ENCODE data around the gene TMEM158.
A peak's percentile ranks its signal among the peaks of the same experiment; 100 is the strongest.

TMEM158 gene

DNA sequence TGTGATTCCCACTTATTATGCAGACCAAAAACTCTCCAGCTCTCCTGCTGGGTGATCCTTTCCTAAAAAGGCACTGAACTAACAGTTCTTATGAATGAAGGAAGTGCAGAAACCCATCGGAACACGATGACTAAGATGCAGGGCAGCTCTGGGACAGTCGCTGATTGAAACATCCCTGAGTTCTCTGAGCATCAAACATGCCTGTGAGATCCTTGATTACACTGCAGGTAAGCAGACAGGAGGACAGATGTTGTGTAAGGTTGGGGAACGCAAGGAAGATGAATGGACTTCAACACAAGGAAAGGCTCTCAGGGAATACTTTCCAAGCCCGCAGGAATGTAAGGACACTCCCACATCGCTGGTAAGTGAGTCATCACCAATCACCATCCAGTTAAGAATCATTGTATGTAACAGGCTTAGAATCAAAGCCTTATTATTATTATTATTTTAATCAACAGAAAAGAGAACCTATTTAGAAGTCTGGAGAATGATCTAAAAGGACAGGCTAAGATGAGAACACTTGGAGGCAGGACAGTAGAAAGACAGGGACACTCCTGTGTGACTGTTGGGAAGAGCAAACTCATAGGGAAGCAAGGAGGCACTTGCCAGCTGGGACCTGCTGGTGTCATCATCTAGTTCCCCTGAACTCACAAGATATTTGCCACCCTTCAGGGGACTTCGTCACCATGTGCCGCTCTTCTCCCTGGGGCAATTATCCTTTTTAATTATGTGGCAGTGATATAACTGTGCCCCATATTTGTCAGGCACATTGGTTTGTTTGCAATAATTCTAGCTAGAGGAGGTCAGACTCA, 26.0 kb downstream of the TMEM158 start:
- peak; percentile 95 for DNase-seq (ENCODE audit: low spot score)

GRCh38 chr3:45198264-45199260, 27.5 kb downstream of the TMEM158 start:
- DNase-seq (ENCODE audit: low spot score): no peak

GRCh38 chr3:45194791-45195190, 31.3 kb downstream of the TMEM158 start:
- DNase-seq (ENCODE audit: low spot score): no peak

GRCh38 chr3:45191924-45192417, 34.1 kb downstream of the TMEM158 start:
- DNase-seq (ENCODE audit: low spot score): no peak

GRCh38 chr3:45191424-45191823, 34.7 kb downstream of the TMEM158 start:
- no peak for DNase-seq (ENCODE audit: low spot score)

DNA sequence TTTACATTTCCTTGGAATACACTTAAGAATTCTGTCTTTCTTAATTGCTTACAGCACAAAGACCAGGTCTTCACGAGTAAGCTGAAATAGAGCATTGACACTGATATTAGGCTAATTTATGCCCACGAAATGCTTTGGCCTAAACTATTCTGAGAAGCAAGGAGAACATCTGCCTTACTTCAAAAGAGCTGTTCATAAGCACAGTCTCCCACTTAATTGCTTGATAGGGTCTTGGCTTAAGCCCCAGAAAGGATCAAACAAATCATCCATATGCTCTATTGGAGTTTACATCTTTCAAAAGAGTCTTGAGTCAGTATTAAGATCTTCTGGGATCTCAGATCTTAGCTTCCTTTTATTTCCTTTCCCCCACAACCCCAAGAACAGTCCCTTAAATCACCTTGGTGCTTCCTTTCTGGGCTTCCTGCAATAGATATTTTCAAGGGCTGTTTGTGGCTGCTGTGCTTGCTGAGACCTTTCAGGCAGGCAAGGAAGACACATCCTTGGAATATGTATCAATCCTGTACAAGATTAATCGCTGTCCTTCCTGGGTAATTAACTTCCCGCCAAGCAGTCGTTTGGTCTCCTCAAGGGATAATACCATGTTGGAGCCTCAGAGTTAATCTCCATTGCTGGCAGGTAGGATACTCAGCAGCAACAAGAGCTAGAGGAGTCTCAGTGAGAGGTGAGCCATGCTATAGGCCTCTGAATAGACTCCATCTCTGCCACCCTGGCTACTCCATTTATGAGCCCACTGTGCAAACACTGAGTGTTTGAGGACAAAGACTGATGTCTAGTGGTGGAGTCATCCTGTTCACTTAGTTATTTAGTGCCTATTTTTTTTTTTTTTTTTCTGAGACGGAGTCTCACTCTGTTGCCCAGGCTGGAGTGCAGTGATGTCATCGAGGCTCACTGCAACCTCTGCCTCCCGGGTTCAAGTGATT, 37.1 kb downstream of the TMEM158 start:
- DNase-seq (ENCODE audit: low spot score): no peak

GRCh38 chr3:45187694-45188141, 38.4 kb downstream of the TMEM158 start:
- DNase-seq (ENCODE audit: low spot score): no peak

DNA sequence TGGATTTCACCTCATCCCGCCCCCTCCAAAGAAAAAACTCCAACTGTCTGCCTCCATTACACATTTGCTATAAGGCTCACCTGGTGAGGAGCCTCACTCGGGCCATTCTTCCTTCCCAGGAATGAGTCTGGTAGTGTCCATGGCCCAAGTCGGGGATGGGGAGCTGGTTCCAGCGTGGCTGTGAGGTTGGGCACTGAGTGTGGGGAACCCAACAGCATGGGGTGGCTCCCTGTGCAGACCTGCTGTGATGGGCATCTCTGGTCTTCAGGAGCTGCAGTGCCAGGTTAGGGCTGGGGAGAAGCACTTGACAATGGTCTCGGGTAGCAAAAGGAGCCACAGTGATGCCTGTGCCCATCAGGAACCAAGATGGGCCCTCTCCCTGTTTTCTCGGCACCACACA, 39.2 kb downstream of the TMEM158 start:
- DNase-seq (ENCODE audit: low spot score): no peak

- no peak for DNase-seq (ENCODE audit: low spot score)
Measured at GRCh38 chr3:45185461-45185860, 40.6 kb downstream of the TMEM158 start.

DNA sequence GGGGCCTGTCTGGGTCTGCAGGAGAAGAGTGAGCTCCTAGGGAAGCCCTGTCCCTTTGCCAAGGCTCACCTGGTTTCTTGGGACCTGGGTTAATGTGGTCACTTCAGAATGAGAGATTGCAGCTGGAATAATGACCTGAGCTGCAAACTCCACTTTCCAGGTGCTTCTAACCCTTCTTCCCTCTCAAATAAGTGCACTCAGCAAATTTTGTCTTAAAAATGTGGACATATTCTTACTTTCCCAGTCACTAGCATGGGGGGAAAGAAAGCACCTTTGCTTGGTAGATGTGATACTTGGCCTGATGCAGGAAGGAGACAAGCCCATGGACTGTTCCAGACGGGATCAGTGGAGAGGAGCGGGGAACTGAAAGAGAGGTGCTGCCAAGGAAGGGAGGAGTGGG, 41.0 kb downstream of the TMEM158 start:
- no peak for DNase-seq (ENCODE audit: low spot score)

DNA sequence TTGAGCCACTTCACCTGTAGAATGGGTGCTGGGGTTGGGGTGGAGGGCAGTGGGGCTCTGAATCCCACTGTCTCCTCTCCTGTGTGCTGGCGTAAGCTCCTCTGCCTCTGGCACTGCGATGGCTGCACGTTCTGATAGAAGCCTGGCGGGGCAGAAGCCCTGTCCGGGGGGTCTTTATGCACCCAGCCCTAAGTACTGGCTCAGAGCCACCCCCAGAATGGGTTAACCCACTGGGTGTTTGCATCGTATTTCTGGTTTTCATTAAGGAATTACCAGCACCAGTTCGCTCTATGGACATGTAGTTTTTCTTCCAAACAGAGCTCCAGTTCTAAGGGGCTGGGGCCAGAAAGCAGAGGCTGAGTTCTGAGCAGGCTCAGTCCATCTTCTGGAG, 42.2 kb downstream of the TMEM158 start:
- no peak for DNase-seq (ENCODE audit: low spot score)

DNA sequence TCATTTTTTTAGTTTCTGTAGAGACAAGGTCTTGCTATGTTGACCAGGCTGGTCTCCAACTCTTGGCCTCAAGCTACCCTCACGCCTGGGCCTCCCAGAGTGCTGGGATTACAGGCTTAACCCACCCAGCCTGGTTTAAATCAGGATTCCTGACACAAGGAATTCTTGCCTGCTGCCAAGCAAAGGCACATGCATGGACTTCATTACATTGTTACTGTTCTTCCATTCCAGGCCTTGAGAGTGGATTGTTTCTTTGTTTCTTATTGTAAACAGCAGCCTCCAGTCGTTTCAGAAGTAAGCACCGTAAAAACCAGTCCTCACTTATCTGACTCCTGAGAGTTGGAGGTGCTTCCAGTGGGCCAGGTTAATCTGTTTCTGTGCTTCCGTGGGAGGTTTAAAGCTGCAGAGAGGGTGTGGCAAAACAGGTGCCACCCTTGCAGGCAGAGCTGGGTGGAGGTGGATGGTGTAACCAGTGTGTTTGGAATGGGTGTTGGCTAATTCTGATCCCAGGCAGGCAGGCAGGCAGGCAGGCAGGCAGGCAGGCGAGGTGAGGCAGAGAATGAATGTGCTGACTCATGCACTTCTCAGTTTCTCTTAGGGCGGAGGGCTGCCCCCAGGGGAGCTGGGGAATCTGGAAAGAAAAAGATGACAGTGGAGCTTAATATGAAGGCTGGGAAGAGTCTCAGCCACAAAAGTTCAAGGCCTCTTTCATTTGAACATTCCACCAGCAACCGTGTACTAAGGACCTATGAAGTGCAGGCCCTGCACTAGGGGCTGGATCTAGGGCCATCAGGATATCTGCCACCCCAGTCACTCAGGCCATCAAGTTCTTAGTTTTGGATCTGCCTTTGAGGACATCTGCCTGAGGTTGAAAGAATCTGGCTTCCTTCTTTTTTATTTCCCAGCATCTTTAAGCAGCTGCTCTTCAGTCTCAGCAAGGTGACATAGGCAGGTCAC, 42.9 kb downstream of the TMEM158 start:
- DNase-seq (ENCODE audit: low spot score): peak; percentile 57

DNA sequence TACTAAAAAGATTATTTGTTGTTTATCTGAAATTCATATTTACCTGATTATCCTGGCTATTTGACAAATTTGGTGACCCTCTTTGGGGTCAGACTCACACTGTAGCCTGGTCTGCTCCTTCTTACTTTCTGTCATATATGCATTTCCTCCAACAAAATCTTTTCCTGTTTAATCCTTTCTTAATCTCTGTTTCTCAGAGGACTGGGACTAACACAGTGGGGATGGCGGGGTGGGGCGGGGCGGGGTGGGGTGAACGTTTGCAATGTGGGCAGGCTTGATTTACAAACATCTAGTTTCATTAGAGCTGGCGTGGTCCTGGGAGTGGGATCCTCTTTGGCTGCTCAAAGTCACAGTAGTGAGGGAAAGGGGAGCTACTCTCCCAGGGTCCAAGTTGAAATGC, 44.6 kb downstream of the TMEM158 start:
- no peak for DNase-seq (ENCODE audit: low spot score)

DNA sequence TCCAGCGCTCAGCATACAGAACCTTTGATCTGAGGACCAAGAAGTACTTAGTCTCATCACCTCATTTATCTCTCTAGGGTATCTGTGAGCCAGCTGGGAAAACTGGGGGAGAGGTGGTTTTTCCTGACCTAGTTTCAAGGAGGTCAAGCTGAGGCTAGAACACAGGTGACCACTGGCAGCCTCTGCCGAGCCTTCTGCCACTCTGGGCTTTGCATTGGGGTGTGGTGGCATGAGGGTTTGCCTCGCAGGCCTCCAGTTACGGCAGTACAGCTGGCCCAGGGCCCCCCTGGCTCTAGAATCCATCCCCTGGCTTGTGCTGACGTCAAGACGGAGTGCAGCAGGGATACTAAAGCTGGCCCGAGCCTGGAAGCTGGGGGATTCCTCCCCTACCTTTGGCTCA, 45.2 kb downstream of the TMEM158 start:
- DNase-seq (ENCODE audit: low spot score): no peak

GRCh38 chr3:45180051-45180450, 46.0 kb downstream of the TMEM158 start:
- DNase-seq (ENCODE audit: low spot score): no peak

- DNase-seq (ENCODE audit: low spot score): no peak
Measured at GRCh38 chr3:45179163-45179562, 46.9 kb downstream of the TMEM158 start.

DNA sequence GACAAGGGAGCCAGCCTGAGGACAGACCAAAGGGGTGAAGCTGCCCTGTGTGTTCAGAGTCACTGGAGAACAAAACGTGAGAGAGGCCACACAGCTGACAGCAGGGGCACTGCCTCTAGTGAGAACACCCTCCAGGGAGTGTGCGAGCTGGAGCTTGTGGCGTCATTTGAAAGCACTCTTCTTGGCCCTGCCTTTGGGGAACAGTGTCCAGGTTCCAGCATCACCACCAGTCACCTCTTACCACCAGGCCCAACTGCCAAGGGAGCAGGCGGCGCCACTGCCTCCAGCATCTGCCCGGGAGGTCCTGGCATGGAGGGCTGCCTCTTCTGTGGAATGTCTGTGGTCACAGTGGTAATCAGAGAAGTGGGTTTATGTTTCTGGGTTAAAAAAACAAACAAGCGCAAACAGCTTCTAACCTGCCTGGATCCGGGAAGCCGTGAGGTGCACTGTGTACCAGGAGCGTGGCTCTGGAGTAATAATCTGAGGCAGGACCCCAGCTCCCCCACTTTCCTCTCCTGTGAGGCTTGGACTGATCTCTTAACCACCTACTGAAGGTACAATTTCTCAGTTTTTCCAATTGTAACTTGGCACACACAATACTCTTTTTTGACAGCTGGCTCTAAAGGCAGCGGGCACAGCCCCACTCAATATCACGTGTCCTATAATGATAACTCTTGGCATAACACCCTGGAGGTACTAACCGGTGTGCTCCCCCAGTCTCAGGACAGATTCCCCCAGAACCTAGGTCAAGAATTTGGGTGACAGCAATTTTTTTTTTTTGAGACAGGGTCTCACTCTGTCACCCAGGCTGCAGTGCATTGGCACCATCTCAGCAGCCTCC, 47.7 kb downstream of the TMEM158 start:
- no peak for DNase-seq (ENCODE audit: low spot score)

GRCh38 chr3:45176912-45177311, 49.2 kb downstream of the TMEM158 start:
- DNase-seq (ENCODE audit: low spot score): no peak
